Upper lobe of right lung (tissue), 1 donor: Measurements from ENCODE around the gene CAMK1G. TPM values are rescaled to one million over a fixed set of nuclear protein-coding genes. Genes with fewer than 3 reads are reported as not detected.
A peak's percentile ranks its signal among the peaks of the same experiment; 100 is the strongest.

Experiments used
- ATAC-seq: fragments of 200-7000 bp; cut with Tn5 transposase; one replicate; pipeline ENCODE4 v1.9.1; 2020; ENCODE audit warnings: mild to moderate bottlenecking, moderate library complexity
- DNase-seq: peaks from one replicate; pipeline ENCODE4 v3.0.0-alpha.2; 2020
- H3K27ac ChIP-seq: fragments of 200-600 bp; one replicate; pipeline ENCODE4 v1.8.0; 2022
- H3K27me3 ChIP-seq: fragments of 200-600 bp; one replicate; pipeline ENCODE4 v1.8.0; 2022; ENCODE audit warnings: mild to moderate bottlenecking
- H3K36me3 ChIP-seq: fragments of 200-600 bp; one replicate; pipeline ENCODE4 v1.8.0; 2022
- H3K4me1 ChIP-seq: fragments of 200-600 bp; one replicate; pipeline ENCODE4 v1.8.0; 2022
- H3K4me3 ChIP-seq: fragments of 200-600 bp; one replicate; pipeline ENCODE4 v1.8.0; 2022; ENCODE audit warnings: mild to moderate bottlenecking
- H3K9me3 ChIP-seq: fragments of 200-600 bp; one replicate; pipeline ENCODE4 v1.8.0; 2022
- intact Hi-C: fragments of 100-400 bp; cut with DNase I; formaldehyde crosslinking; loops from one replicate; pipeline ENCODE4 v1.11.0; 2022
- total RNA-seq: library from RNA; stranded (reverse); fragmentation: NEBNext Ultra II Directional; extraction: Animal tissue kit (Norgen Biotek cat#: 25700); gene quantifications from one replicate; pipeline ENCODE4 v1.2.1, GENCODE V29; 2021
- TF ChIP-seq, protein P1 (sequence below): fragments of 200-600 bp; IDR thresholded peaks from one replicate; pipeline ENCODE4 v1.8.0; 2022; ENCODE audit warnings: antibody characterized with exemption
- donor health status: DM: no; HTN: yes; CAD: no; lungs with severe emphysema.

Gene CAMK1G
- total RNA-seq, 1 donor from 2014 or later = 1.4 TPM

- H3K27me3 ChIP-seq = no peaks in the 10 kb centered on the region
- no peaks in the 10 kb centered on the region for H3K36me3 ChIP-seq
- DNase-seq (no peak), ATAC-seq (no peak)
- no peaks in the 10 kb centered on the region for H3K9me3 ChIP-seq
- H3K27ac ChIP-seq = no peak overlapping the region
- no peak overlapping the region for H3K4me3 ChIP-seq
- intact Hi-C loops = no loop called here
- TF ChIP-seq, protein P1, sequence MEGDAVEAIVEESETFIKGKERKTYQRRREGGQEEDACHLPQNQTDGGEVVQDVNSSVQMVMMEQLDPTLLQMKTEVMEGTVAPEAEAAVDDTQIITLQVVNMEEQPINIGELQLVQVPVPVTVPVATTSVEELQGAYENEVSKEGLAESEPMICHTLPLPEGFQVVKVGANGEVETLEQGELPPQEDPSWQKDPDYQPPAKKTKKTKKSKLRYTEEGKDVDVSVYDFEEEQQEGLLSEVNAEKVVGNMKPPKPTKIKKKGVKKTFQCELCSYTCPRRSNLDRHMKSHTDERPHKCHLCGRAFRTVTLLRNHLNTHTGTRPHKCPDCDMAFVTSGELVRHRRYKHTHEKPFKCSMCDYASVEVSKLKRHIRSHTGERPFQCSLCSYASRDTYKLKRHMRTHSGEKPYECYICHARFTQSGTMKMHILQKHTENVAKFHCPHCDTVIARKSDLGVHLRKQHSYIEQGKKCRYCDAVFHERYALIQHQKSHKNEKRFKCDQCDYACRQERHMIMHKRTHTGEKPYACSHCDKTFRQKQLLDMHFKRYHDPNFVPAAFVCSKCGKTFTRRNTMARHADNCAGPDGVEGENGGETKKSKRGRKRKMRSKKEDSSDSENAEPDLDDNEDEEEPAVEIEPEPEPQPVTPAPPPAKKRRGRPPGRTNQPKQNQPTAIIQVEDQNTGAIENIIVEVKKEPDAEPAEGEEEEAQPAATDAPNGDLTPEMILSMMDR = peak; percentile 12
- H3K4me1 ChIP-seq = no peaks in the 10 kb centered on the region
Observed at GRCh38 chr1:209549443-209550205, 33.9 kb upstream of the CAMK1G start.

GRCh38 chr1:209550519-209550918 is 33.0 kb upstream of the CAMK1G start:
- no peak overlapping the region for H3K27ac ChIP-seq
- intact Hi-C loops = no loop called here

GRCh38 chr1:209552406-209553264 is 30.9 kb upstream of the CAMK1G start:
- Histone ChIP-seq H3K27me3 (no peaks in the 10 kb centered on the region), H3K36me3 (no peaks in the 10 kb centered on the region), H3K4me3 (no peak overlapping the region), H3K4me1 (no peaks in the 10 kb centered on the region), H3K27ac (no peak overlapping the region), H3K9me3 (no peaks in the 10 kb centered on the region)
- intact Hi-C loops = no loop called here
- TF ChIP-seq, protein P1 = no peak
- DNase-seq (no peak), ATAC-seq (no peak)

More at GRCh38 chr1:209550519-209550918, 33.0 kb upstream of the CAMK1G start:
- H3K27me3 ChIP-seq = no peaks in the 10 kb centered on the region
- no peaks in the 10 kb centered on the region for H3K4me1 ChIP-seq
- no peaks in the 10 kb centered on the region for H3K36me3 ChIP-seq
- DNase-seq = no peak
- TF ChIP-seq, protein P1 = no peak
- H3K9me3 ChIP-seq = no peaks in the 10 kb centered on the region
- no peak for ATAC-seq
- H3K4me3 ChIP-seq = no peak overlapping the region

GRCh38 chr1:209554761-209555611 is 28.5 kb upstream of the CAMK1G start:
- peak; percentile 16 for ATAC-seq
- no peak for DNase-seq
- TF ChIP-seq, protein P1 = no peak
- Histone ChIP-seq H3K4me3 (no peak overlapping the region), H3K27ac (no peak overlapping the region), H3K27me3 (no peaks in the 10 kb centered on the region), H3K36me3 (no peaks in the 10 kb centered on the region), H3K9me3 (no peaks in the 10 kb centered on the region), H3K4me1 (no peaks in the 10 kb centered on the region)
- intact Hi-C loops = no loop called here

- DNase-seq (no peak), ATAC-seq (peak; percentile 47)
- H3K27me3 ChIP-seq = no peaks in the 10 kb centered on the region
- intact Hi-C loops = no loop called here
- no peaks in the 10 kb centered on the region for H3K4me1 ChIP-seq
- no peaks in the 10 kb centered on the region for H3K9me3 ChIP-seq
- no peak overlapping the region for H3K27ac ChIP-seq
- no peak overlapping the region for H3K4me3 ChIP-seq
- TF ChIP-seq, protein P1 = no peak
- no peaks in the 10 kb centered on the region for H3K36me3 ChIP-seq
Observed at GRCh38 chr1:209556162-209556690, 27.3 kb upstream of the CAMK1G start.
